HTR-8/SVneo (cell line): ENCODE data around the gene HIP1.
"Not testable (repeated sequence)": the region's sequence is repeated elsewhere in the genome, so short reads cannot be mapped to it uniquely, and the experiment has no call there.

Source experiments
- DNase-seq: peaks from one replicate; pipeline ENCODE4 v3.0.0; 2011; ENCODE audit warnings: low spot score, mixed read lengths; ENCODE audit not compliant: insufficient read length
- FAIRE-seq: peaks from 2 replicates; lab custom pipeline; 2011; peaks lifted over from hg19 to GRCh38; lab: Jason Lieb, UNC

HIP1 gene

GRCh38 chr7:75623390-75624133 lies 115.2 kb downstream of the HIP1 start:
- DNase-seq (no peak), FAIRE-seq (no peak)

GRCh38 chr7:75621124-75621523 lies 117.6 kb downstream of the HIP1 start:
- DNase-seq (no peak), FAIRE-seq (no peak)

- DNase-seq (no peak), FAIRE-seq (no peak)
Observed at GRCh38 chr7:75619636-75620035, 119.1 kb downstream of the HIP1 start.

GRCh38 chr7:75617634-75618234 lies 121.0 kb downstream of the HIP1 start:
- no peak for FAIRE-seq

GRCh38 chr7:75616421-75617167 lies 122.1 kb downstream of the HIP1 start:
- DNase-seq, result no peak
- no peak for FAIRE-seq

More at GRCh38 chr7:75617634-75618234, 121.0 kb downstream of the HIP1 start:
- DNase-seq, result no peak

GRCh38 chr7:75614401-75614800 lies 124.3 kb downstream of the HIP1 start:
- DNase-seq (no peak), FAIRE-seq (no peak)

- DNase-seq (no peak), FAIRE-seq (no peak)
Observed at GRCh38 chr7:75613351-75613750, 125.4 kb downstream of the HIP1 start.

GRCh38 chr7:75611557-75612178 lies 127.1 kb downstream of the HIP1 start:
- DNase-seq (no peak), FAIRE-seq (no peak)

- DNase-seq, FAIRE-seq: not testable (repeated sequence)
Observed at GRCh38 chr7:75609416-75609815, 129.3 kb downstream of the HIP1 start.

- no peak for DNase-seq
- FAIRE-seq, result no peak
Observed at GRCh38 chr7:75608451-75609122, 130.2 kb downstream of the HIP1 start.

- DNase-seq (no peak), FAIRE-seq (no peak)
Observed at GRCh38 chr7:75604408-75604807, 134.3 kb downstream of the HIP1 start.

- FAIRE-seq, result not testable (repeated sequence)
Observed at GRCh38 chr7:75602831-75603230, 135.9 kb downstream of the HIP1 start.

GRCh38 chr7:75601539-75601938 lies 137.2 kb downstream of the HIP1 start:
- DNase-seq (no peak), FAIRE-seq (no peak)

More at GRCh38 chr7:75602831-75603230, 135.9 kb downstream of the HIP1 start:
- DNase-seq, result not testable (repeated sequence)

- DNase-seq, FAIRE-seq: not testable (repeated sequence)
Observed at GRCh38 chr7:75600748-75601147, 138.0 kb downstream of the HIP1 start.

- FAIRE-seq (no peak), DNase-seq (no peak)
Observed at GRCh38 chr7:75599244-75599781, 139.4 kb downstream of the HIP1 start.

GRCh38 chr7:75596727-75597614 lies 141.8 kb downstream of the HIP1 start:
- no peak for FAIRE-seq

GRCh38 chr7:75595766-75596165 lies 143.0 kb downstream of the HIP1 start:
- FAIRE-seq, result no peak
- no peak for DNase-seq

More at GRCh38 chr7:75596727-75597614, 141.8 kb downstream of the HIP1 start:
- peak; percentile 35 for DNase-seq

GRCh38 chr7:75593500-75594184 lies 145.1 kb downstream of the HIP1 start:
- not testable (repeated sequence) for DNase-seq, FAIRE-seq
